Measurements from ENCODE around the gene COL5A1. TPM values are rescaled to one million over a fixed set of nuclear protein-coding genes. Genes with fewer than 3 reads are reported as not detected.

The COL5A1 gene
- total RNA-seq, 1 donor = 801 TPM

- no peaks in the 10 kb centered on the region for H3K27me3 ChIP-seq (ENCODE audit: insufficient read depth, low read length)
- peaks cover 16% of the 10 kb centered on the region for H3K4me1 ChIP-seq (ENCODE audit: insufficient read depth, low read length)
- peak; percentile 78 for DNase-seq (ENCODE audit: insufficient read length, low spot score, missing footprints)
- H3K4me2 ChIP-seq (ENCODE audit: insufficient read depth, low read length) = no peak overlapping the region
- no peak for TF ChIP-seq CTCF (IDR thresholded peaks at IDR 0.05; ENCODE audit: extremely low read depth, low read depth, low read length)
- no peaks in the 10 kb centered on the region for H4K20me1 ChIP-seq (ENCODE audit: insufficient read depth, low read length)
- H2AFZ ChIP-seq (ENCODE audit: low read length) = no peak overlapping the region
- no peaks in the 10 kb centered on the region for H3K79me2 ChIP-seq (ENCODE audit: insufficient read depth, low read length)
- H3K27ac ChIP-seq (ENCODE audit: low read depth, low read length) = no peak overlapping the region
- no peak overlapping the region for H3K4me3 ChIP-seq (ENCODE audit: insufficient read depth, low read length)
- no peaks in the 10 kb centered on the region for H3K36me3 ChIP-seq (ENCODE audit: insufficient read depth, low read length)
- H3K9me3 ChIP-seq (ENCODE audit: low read depth, low read length) = no peaks in the 10 kb centered on the region
These were observed 25.3 kb upstream of the COL5A1 start for GRCh38 chr9:134616341-134616740.

- Histone ChIP-seq H3K4me1 (ENCODE audit: insufficient read depth, low read length) (peaks cover 16% of the 10 kb centered on the region), H3K4me3 (ENCODE audit: insufficient read depth, low read length) (no peak overlapping the region), H3K36me3 (ENCODE audit: insufficient read depth, low read length) (no peaks in the 10 kb centered on the region), H3K4me2 (ENCODE audit: insufficient read depth, low read length) (no peak overlapping the region), H4K20me1 (ENCODE audit: insufficient read depth, low read length) (no peaks in the 10 kb centered on the region), H2AFZ (ENCODE audit: low read length) (no peak overlapping the region), H3K27me3 (ENCODE audit: insufficient read depth, low read length) (no peaks in the 10 kb centered on the region), H3K27ac (ENCODE audit: low read depth, low read length) (no peak overlapping the region), H3K9me3 (ENCODE audit: low read depth, low read length) (no peaks in the 10 kb centered on the region), H3K79me2 (ENCODE audit: insufficient read depth, low read length) (no peaks in the 10 kb centered on the region)
- no peak for DNase-seq (ENCODE audit: insufficient read length, low spot score, missing footprints)
- TF ChIP-seq CTCF (IDR thresholded peaks at IDR 0.05; ENCODE audit: extremely low read depth, low read depth, low read length) = no peak
These were observed 24.4 kb upstream of the COL5A1 start for GRCh38 chr9:134617246-134617645.

- H3K9me3 ChIP-seq (ENCODE audit: low read depth, low read length) = no peaks in the 10 kb centered on the region
- H3K4me2 ChIP-seq (ENCODE audit: insufficient read depth, low read length) = no peak overlapping the region
- H4K20me1 ChIP-seq (ENCODE audit: insufficient read depth, low read length) = no peaks in the 10 kb centered on the region
- H3K79me2 ChIP-seq (ENCODE audit: insufficient read depth, low read length) = no peaks in the 10 kb centered on the region
- peak overlapping the region; percentile 82 for H2AFZ ChIP-seq (ENCODE audit: low read length)
- peaks cover 17% of the 10 kb centered on the region for H3K4me1 ChIP-seq (ENCODE audit: insufficient read depth, low read length)
- H3K27me3 ChIP-seq (ENCODE audit: insufficient read depth, low read length) = no peaks in the 10 kb centered on the region
- no peak overlapping the region for H3K27ac ChIP-seq (ENCODE audit: low read depth, low read length)
- H3K4me3 ChIP-seq (ENCODE audit: insufficient read depth, low read length) = no peak overlapping the region
- no peak for TF ChIP-seq CTCF (IDR thresholded peaks at IDR 0.05; ENCODE audit: extremely low read depth, low read depth, low read length)
- H3K36me3 ChIP-seq (ENCODE audit: insufficient read depth, low read length) = no peaks in the 10 kb centered on the region
- no peak for DNase-seq (ENCODE audit: insufficient read length, low spot score, missing footprints)
These were observed 23.8 kb upstream of the COL5A1 start for GRCh38 chr9:134617836-134618162.

- TF ChIP-seq CTCF (IDR thresholded peaks at IDR 0.05; ENCODE audit: extremely low read depth, low read depth, low read length) = no peak
- Histone ChIP-seq H3K79me2 (ENCODE audit: insufficient read depth, low read length) (no peaks in the 10 kb centered on the region), H3K9me3 (ENCODE audit: low read depth, low read length) (no peaks in the 10 kb centered on the region), H2AFZ (ENCODE audit: low read length) (peak overlapping the region; percentile 82), H4K20me1 (ENCODE audit: insufficient read depth, low read length) (no peaks in the 10 kb centered on the region), H3K27ac (ENCODE audit: low read depth, low read length) (no peak overlapping the region), H3K36me3 (ENCODE audit: insufficient read depth, low read length) (no peaks in the 10 kb centered on the region), H3K27me3 (ENCODE audit: insufficient read depth, low read length) (no peaks in the 10 kb centered on the region), H3K4me1 (ENCODE audit: insufficient read depth, low read length) (peaks cover 22% of the 10 kb centered on the region), H3K4me3 (ENCODE audit: insufficient read depth, low read length) (no peak overlapping the region), H3K4me2 (ENCODE audit: insufficient read depth, low read length) (no peak overlapping the region)
- peak; percentile 81 for DNase-seq (ENCODE audit: insufficient read length, low spot score, missing footprints)
These were observed 23.3 kb upstream of the COL5A1 start for GRCh38 chr9:134618163-134618832.

Measured in osteoblast (primary cell).